ENCODE results near the gene PPP2R2B.

The PPP2R2B gene

GRCh38 chr5:146894753-146895521, 16.4 kb upstream of the PPP2R2B start:
- Mint-ChIP-seq H3K27me3 (no peaks in the 10 kb centered on the region), H3K9me3 (no peaks in the 10 kb centered on the region), H3K4me1 (ENCODE audit: low read depth) (no peaks in the 10 kb centered on the region), H3K4me3 (no peak overlapping the region), H3K27ac (no peak overlapping the region), H3K36me3 (ENCODE audit: low read depth) (no peaks in the 10 kb centered on the region)
- intact Hi-C loops (cut with micrococcal nuclease), result no loop called here

GRCh38 chr5:146893991-146894390, 15.4 kb upstream of the PPP2R2B start:
- Mint-ChIP-seq H3K4me1 (ENCODE audit: low read depth) (no peaks in the 10 kb centered on the region), H3K27ac (no peak overlapping the region), H3K4me3 (no peak overlapping the region), H3K36me3 (ENCODE audit: low read depth) (no peaks in the 10 kb centered on the region), H3K27me3 (no peaks in the 10 kb centered on the region), H3K9me3 (no peaks in the 10 kb centered on the region)
- intact Hi-C loops (cut with micrococcal nuclease), result no loop called here

DNA sequence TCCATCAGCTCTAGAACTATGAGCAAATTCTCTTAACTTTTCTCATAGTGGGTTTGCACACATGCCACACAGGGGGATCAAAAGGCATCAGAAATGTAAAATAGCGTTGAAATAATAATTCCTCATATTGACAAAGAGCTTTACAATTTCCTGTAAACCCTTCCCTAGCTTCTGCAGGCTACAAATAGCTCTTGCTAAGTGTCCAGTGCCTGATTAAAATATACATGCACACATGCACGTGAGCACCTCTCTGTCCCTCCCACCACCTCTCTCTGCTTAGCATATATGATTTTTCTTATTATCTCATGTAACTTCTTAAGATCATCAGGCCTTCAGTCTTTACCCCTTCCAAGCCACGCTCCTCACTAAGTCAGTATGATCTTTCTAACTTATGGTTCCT, 13.7 kb upstream of the PPP2R2B start:
- intact Hi-C loops (cut with micrococcal nuclease), result no loop called here
- no peaks in the 10 kb centered on the region for H3K4me1 Mint-ChIP-seq (ENCODE audit: low read depth)
- H3K4me3 Mint-ChIP-seq, result no peak overlapping the region
- H3K9me3 Mint-ChIP-seq, result no peaks in the 10 kb centered on the region
- H3K27me3 Mint-ChIP-seq, result no peaks in the 10 kb centered on the region
- H3K36me3 Mint-ChIP-seq (ENCODE audit: low read depth), result no peaks in the 10 kb centered on the region
- no peak overlapping the region for H3K27ac Mint-ChIP-seq

- Mint-ChIP-seq H3K36me3 (ENCODE audit: low read depth) (no peaks in the 10 kb centered on the region), H3K9me3 (no peaks in the 10 kb centered on the region), H3K4me1 (ENCODE audit: low read depth) (no peaks in the 10 kb centered on the region), H3K27me3 (no peaks in the 10 kb centered on the region), H3K27ac (no peak overlapping the region), H3K4me3 (no peak overlapping the region)
- intact Hi-C loops (cut with micrococcal nuclease), result no loop called here
Observed at GRCh38 chr5:146891511-146891910, 13.0 kb upstream of the PPP2R2B start.

DNA sequence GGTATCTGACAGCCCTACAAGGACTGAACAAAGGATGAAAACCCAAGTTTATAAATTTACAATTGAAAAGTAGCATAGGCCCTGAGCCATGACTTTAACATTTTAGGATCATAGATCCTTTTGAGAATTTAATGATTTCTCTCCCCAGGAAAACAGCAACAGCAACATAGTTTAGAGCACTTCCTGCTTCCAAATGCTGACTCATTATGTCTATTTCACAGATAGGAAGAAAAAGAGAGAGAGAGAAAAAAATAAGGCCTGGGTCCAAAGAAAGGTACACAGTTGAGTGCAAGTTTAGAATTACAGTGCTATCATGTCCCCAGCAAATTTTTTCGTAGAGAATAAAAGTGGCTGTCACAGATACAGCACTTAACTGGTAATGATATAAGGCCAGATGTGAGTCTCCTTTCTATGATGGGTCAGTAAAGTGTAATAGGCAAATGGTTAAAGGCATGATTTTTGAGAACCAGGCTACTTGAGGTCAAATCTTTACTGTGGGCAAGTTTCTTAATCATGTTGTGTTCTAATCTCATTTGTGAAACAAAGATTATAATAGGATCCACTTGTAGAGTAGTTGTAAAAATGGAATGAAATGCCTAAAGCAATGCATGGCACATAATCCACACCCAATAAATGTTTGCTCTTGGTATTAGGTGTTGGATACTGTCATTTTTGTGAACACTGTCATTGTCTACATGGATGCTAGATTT, 12.3 kb upstream of the PPP2R2B start:
- no peak overlapping the region for H3K4me3 Mint-ChIP-seq
- no peak overlapping the region for H3K27ac Mint-ChIP-seq
- intact Hi-C loops (cut with micrococcal nuclease), result no loop called here
- no peaks in the 10 kb centered on the region for H3K9me3 Mint-ChIP-seq
- H3K36me3 Mint-ChIP-seq (ENCODE audit: low read depth), result no peaks in the 10 kb centered on the region
- no peaks in the 10 kb centered on the region for H3K4me1 Mint-ChIP-seq (ENCODE audit: low read depth)
- H3K27me3 Mint-ChIP-seq, result no peaks in the 10 kb centered on the region

- H3K9me3 Mint-ChIP-seq, result no peaks in the 10 kb centered on the region
- intact Hi-C loops (cut with micrococcal nuclease), result no loop called here
Observed at GRCh38 chr5:146890066-146890465, 11.5 kb upstream of the PPP2R2B start.

DNA sequence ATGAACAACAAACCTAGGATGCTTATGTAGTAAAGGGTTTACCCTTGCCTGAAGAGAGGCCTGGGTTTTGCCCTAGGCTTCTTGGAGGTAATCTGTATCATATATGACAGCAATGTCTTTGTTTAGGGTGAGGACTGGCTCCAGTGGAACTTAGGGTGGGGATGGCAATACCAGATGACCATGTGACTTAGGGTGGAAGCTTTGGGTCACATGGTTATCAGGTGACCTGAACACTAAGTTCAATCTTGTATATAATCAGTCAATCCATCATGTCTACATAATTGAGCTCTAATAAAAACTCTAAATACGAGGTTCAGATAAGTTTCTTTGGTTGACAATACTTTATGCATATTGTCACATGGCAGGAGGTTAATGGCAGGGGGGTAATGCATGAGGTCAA, 10.6 kb upstream of the PPP2R2B start:
- H3K4me3 Mint-ChIP-seq, result no peak overlapping the region
- no peaks in the 10 kb centered on the region for H3K27me3 Mint-ChIP-seq
- H3K9me3 Mint-ChIP-seq, result no peaks in the 10 kb centered on the region
- no peaks in the 10 kb centered on the region for H3K36me3 Mint-ChIP-seq (ENCODE audit: low read depth)
- intact Hi-C loops (cut with micrococcal nuclease), result no loop called here
- no peak overlapping the region for H3K27ac Mint-ChIP-seq
- H3K4me1 Mint-ChIP-seq (ENCODE audit: low read depth), result no peaks in the 10 kb centered on the region

More at GRCh38 chr5:146890066-146890465, 11.5 kb upstream of the PPP2R2B start:
- H3K4me3 Mint-ChIP-seq, result no peak overlapping the region
- no peak overlapping the region for H3K27ac Mint-ChIP-seq
- no peaks in the 10 kb centered on the region for H3K36me3 Mint-ChIP-seq (ENCODE audit: low read depth)
- no peaks in the 10 kb centered on the region for H3K4me1 Mint-ChIP-seq (ENCODE audit: low read depth)
- H3K27me3 Mint-ChIP-seq, result no peaks in the 10 kb centered on the region

DNA sequence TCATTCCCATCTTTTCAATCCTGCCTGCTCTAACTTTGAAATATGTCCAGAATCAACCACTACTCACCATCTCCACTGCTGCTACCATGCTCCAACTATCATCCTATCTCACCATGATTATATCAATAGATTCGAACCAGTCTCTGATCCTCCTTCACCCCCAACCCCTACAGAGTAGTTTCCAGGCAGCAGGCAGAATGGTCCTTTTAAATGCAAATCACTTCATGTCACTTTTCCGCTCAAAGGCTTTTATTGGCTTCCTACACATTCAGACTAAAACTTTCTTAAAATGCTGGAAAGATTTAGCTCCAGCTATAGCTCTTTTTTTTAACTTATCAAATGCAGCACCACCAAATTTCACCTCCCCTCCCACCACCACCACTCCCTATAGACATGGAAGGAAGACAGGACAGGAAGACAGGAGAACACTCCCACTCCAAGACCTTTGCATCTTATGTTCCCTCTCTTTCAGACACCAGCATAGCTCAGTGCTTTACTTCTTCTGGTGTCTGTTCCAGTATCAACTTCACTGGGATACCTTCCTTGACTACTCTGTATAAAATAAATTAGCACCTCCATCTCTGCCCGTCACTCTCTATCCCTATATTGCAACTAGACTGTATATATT, 9.9 kb upstream of the PPP2R2B start:
- Mint-ChIP-seq H3K4me1 (ENCODE audit: low read depth) (no peaks in the 10 kb centered on the region), H3K9me3 (no peaks in the 10 kb centered on the region), H3K27ac (no peak overlapping the region), H3K36me3 (ENCODE audit: low read depth) (no peaks in the 10 kb centered on the region), H3K27me3 (no peaks in the 10 kb centered on the region), H3K4me3 (no peak overlapping the region)
- intact Hi-C loops (cut with micrococcal nuclease), result no loop called here

- H3K9me3 Mint-ChIP-seq, result no peaks in the 10 kb centered on the region
- intact Hi-C loops (cut with micrococcal nuclease), result no loop called here
- no peaks in the 10 kb centered on the region for H3K36me3 Mint-ChIP-seq (ENCODE audit: low read depth)
- peaks cover 14% of the 10 kb centered on the region for H3K27me3 Mint-ChIP-seq
- H3K4me3 Mint-ChIP-seq, result no peak overlapping the region
- H3K27ac Mint-ChIP-seq, result no peak overlapping the region
- peaks cover 16% of the 10 kb centered on the region for H3K4me1 Mint-ChIP-seq (ENCODE audit: low read depth)
Observed at GRCh38 chr5:146884066-146884626, 5.6 kb upstream of the PPP2R2B start.

DNA sequence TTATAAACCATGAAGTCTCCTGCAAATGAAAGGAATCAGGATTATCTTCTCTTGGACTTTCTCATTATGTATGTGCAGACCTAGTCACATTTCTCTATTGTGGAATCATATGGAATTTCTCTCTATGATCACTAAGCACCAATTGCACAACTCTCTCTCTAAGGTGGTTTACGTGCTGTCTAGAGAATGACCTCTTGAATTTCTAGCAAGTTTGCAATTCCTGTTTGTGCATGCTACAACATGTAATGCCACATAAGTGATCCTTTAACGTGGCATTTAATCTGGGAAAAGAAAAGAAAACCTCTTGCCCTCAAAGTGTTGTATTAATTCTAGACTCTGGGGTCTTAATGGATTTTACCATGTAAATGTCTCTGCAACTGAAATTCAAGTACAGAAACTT, 5.0 kb upstream of the PPP2R2B start:
- peaks cover 22% of the 10 kb centered on the region for H3K4me1 Mint-ChIP-seq (ENCODE audit: low read depth)
- H3K27me3 Mint-ChIP-seq, result peaks cover 20% of the 10 kb centered on the region
- intact Hi-C loops (cut with micrococcal nuclease), result no loop called here
- no peak overlapping the region for H3K4me3 Mint-ChIP-seq
- H3K36me3 Mint-ChIP-seq (ENCODE audit: low read depth), result no peaks in the 10 kb centered on the region
- no peak overlapping the region for H3K27ac Mint-ChIP-seq
- no peaks in the 10 kb centered on the region for H3K9me3 Mint-ChIP-seq

- H3K4me3 Mint-ChIP-seq, result no peak overlapping the region
- intact Hi-C loops (cut with micrococcal nuclease), result no loop called here
- H3K36me3 Mint-ChIP-seq (ENCODE audit: low read depth), result no peaks in the 10 kb centered on the region
- no peaks in the 10 kb centered on the region for H3K9me3 Mint-ChIP-seq
- H3K27me3 Mint-ChIP-seq, result peaks cover 44% of the 10 kb centered on the region
- H3K27ac Mint-ChIP-seq, result no peak overlapping the region
- H3K4me1 Mint-ChIP-seq (ENCODE audit: low read depth), result peaks cover 35% of the 10 kb centered on the region
Observed at GRCh38 chr5:146880966-146881365, 2.4 kb upstream of the PPP2R2B start.

GRCh38 chr5:146877783-146878475, 628 bp downstream of the PPP2R2B start:
- no peaks in the 10 kb centered on the region for H3K36me3 Mint-ChIP-seq (ENCODE audit: low read depth)
- peaks cover 55% of the 10 kb centered on the region for H3K27me3 Mint-ChIP-seq
- intact Hi-C loops (cut with micrococcal nuclease), result no loop called here
- H3K4me1 Mint-ChIP-seq (ENCODE audit: low read depth), result peaks cover 35% of the 10 kb centered on the region
- no peaks in the 10 kb centered on the region for H3K9me3 Mint-ChIP-seq
- no peak overlapping the region for H3K27ac Mint-ChIP-seq
- peak overlapping the region; percentile 72 for H3K4me3 Mint-ChIP-seq

- no peaks in the 10 kb centered on the region for H3K9me3 Mint-ChIP-seq
- intact Hi-C loops (cut with micrococcal nuclease), result no loop called here
- peaks cover 35% of the 10 kb centered on the region for H3K4me1 Mint-ChIP-seq (ENCODE audit: low read depth)
- H3K27me3 Mint-ChIP-seq, result peaks cover 55% of the 10 kb centered on the region
- no peaks in the 10 kb centered on the region for H3K36me3 Mint-ChIP-seq (ENCODE audit: low read depth)
- H3K27ac Mint-ChIP-seq, result no peak overlapping the region
- peak overlapping the region; percentile 69 for H3K4me3 Mint-ChIP-seq
Observed at GRCh38 chr5:146877178-146877681, 1.3 kb downstream of the PPP2R2B start.

Data from dendritic cell treated with granulocyte-macrophage colony-stimulating factor and Interleukin-4, amounts not matched to agents 40 ng/mL and 50 ng/mL, for 4 days (primary cell).